HepG2 (cell line): Measurements from ENCODE around the gene SRP9. TPM values are rescaled to one million over a fixed set of nuclear protein-coding genes. Genes with fewer than 3 reads are reported as not detected.

Experiments
- CEBPG ChIP-seq: IDR thresholded peaks from 2 replicates; pipeline ENCODE4 v1.6.1; 2016
- ESRRA ChIP-seq: sonication (generic); formaldehyde crosslinking; IDR thresholded peaks from 2 replicates; pipeline ENCODE4 v1.5.1; 2020; ENCODE audit warnings: mild to moderate bottlenecking, low read depth, missing genetic modification reagents
- ETV6 ChIP-seq: sonication (generic); formaldehyde crosslinking; conservative IDR thresholded peaks from 2 replicates; pipeline ENCODE4 v1.4.0; 2020; ENCODE audit warnings: missing genetic modification reagents
- FOXK2 ChIP-seq: fragments of 450-650 bp; IDR thresholded peaks from 2 replicates; pipeline ENCODE4 v1.6.1; 2016
- HES4 ChIP-seq: sonication (generic); formaldehyde crosslinking; IDR thresholded peaks from 2 replicates; pipeline ENCODE4 v1.9.0; 2021; ENCODE audit warnings: mild to moderate bottlenecking, missing genetic modification reagents, borderline replicate concordance
- HOXA5 ChIP-seq: sonication (generic); formaldehyde crosslinking; IDR thresholded peaks from 2 replicates; pipeline ENCODE4 v1.4.0; 2020; ENCODE audit warnings: missing genetic modification reagents
- KLF16 ChIP-seq, 2 experiments: sonication (generic) in 1 of 2; formaldehyde crosslinking in 1 of 2; IDR thresholded peaks; 2 replicates each; pipeline versions ENCODE4 v1.6.1 to v1.8.0; 2016 to 2023; ENCODE audit warnings: missing genetic modification reagents in 2 of 2, missing compliant biosample characterization in 1 of 2
- MIER3 ChIP-seq: IDR thresholded peaks from 2 replicates; pipeline ENCODE4 v1.6.1; 2016; ENCODE audit warnings: missing compliant biosample characterization, borderline replicate concordance
- ONECUT2 ChIP-seq: sonication (generic); formaldehyde crosslinking; IDR thresholded peaks from 2 replicates; pipeline ENCODE4 v1.4.0; 2020; ENCODE audit warnings: missing genetic modification reagents
- PHF21A ChIP-seq: sonication (generic); formaldehyde crosslinking; IDR thresholded peaks from 2 replicates; pipeline ENCODE4 v1.5.0; 2020; ENCODE audit warnings: mild to moderate bottlenecking, missing genetic modification reagents
- POGZ ChIP-seq: sonication (generic); formaldehyde crosslinking; IDR thresholded peaks from 2 replicates; pipeline ENCODE4 v1.4.0; 2020; ENCODE audit warnings: mild to moderate bottlenecking, missing genetic modification reagents
- SRF ChIP-seq: IDR thresholded peaks from 2 replicates; pipeline ENCODE4 v1.6.1; 2011; ENCODE audit warnings: mild to moderate bottlenecking, low read depth, low read length, moderate library complexity
- YEATS4 ChIP-seq: sonication (generic); formaldehyde crosslinking; IDR thresholded peaks from 2 replicates; pipeline ENCODE4 v1.4.0; 2020; ENCODE audit warnings: missing genetic modification reagents, borderline replicate concordance
- ZFP1 ChIP-seq: IDR thresholded peaks from 2 replicates; pipeline ENCODE4 v1.6.1; 2016
- ZFY ChIP-seq: sonication (generic); formaldehyde crosslinking; IDR thresholded peaks from 2 replicates; pipeline ENCODE4 v1.4.0; 2020; ENCODE audit warnings: missing genetic modification reagents
- ZNF143 ChIP-seq: sonication (generic); formaldehyde crosslinking; IDR thresholded peaks from 2 replicates; pipeline ENCODE4 v1.4.0; 2020; ENCODE audit warnings: missing genetic modification reagents
- ZNF18 ChIP-seq: sonication (generic); formaldehyde crosslinking; IDR thresholded peaks from 2 replicates; pipeline ENCODE4 v1.8.0; 2022; ENCODE audit warnings: mild to moderate bottlenecking, missing genetic modification reagents; ENCODE audit not compliant: insufficient replicate concordance
- ZNF235 ChIP-seq: sonication (generic); formaldehyde crosslinking; IDR thresholded peaks from 2 replicates; pipeline ENCODE4 v1.8.1; 2023; ENCODE audit warnings: mild to moderate bottlenecking, missing genetic modification reagents, borderline replicate concordance
- ZNF441 ChIP-seq: sonication (generic); formaldehyde crosslinking; IDR thresholded peaks from 2 replicates; pipeline ENCODE4 v1.7.0; 2021; ENCODE audit warnings: missing genetic modification reagents, borderline replicate concordance
- ZNF563 ChIP-seq: sonication (generic); formaldehyde crosslinking; IDR thresholded peaks from 2 replicates; pipeline ENCODE4 v1.8.0; 2022; ENCODE audit warnings: mild to moderate bottlenecking, moderate library complexity, missing genetic modification reagents
- polyA plus RNA-seq, 8 experiments: library from polyadenylated mRNA; depleted of rRNA in 3 of 8; stranded (reverse) in 7 of 8; unstranded in 1 of 8; fragments of >200 nt; fragmentation: Illumina TruSeq in 4 of 8; extraction: Trizol in 4 of 8; gene quantifications; 2 replicates each; pipeline versions ENCODE4 v1.2.1 to v1.2.3, GENCODE V29; 2011 to 2016; ENCODE audit warnings: low read depth in 4 of 8, missing spikeins in 1 of 8, mixed read lengths in 1 of 8; ENCODE audit not compliant: insufficient read depth in 1 of 8
- total RNA-seq, 5 experiments: library from RNA; depleted of rRNA; stranded (reverse); fragments of >200 nt; fragmentation: Illumina TruSeq; extraction: Trizol; gene quantifications; 2 replicates each; pipeline ENCODE4 v1.2.3, GENCODE V29; 2016; ENCODE audit warnings: low read depth in 1 of 5
- TF ChIP-seq, protein P1 (sequence below): sonication (generic); formaldehyde crosslinking; IDR thresholded peaks from 2 replicates; pipeline ENCODE4 v1.4.0; 2020; ENCODE audit warnings: missing genetic modification reagents
- TF ChIP-seq, protein P2 (sequence below): sonication (generic); formaldehyde crosslinking; IDR thresholded peaks from 2 replicates; pipeline ENCODE4 v1.8.0; 2022; ENCODE audit warnings: missing genetic modification reagents, mild to moderate bottlenecking, inconsistent platforms, borderline replicate concordance
- TF ChIP-seq, protein P3 (sequence below): sonication (generic); formaldehyde crosslinking; IDR thresholded peaks from 2 replicates; pipeline ENCODE4 v1.5.0; 2020; ENCODE audit warnings: missing genetic modification reagents, mild to moderate bottlenecking, borderline replicate concordance
- TF ChIP-seq, protein P4 (sequence below): sonication (generic); formaldehyde crosslinking; IDR thresholded peaks from 2 replicates; pipeline ENCODE4 v1.9.0; 2022; ENCODE audit warnings: missing genetic modification reagents, mild to moderate bottlenecking, borderline replicate concordance

SRP9 gene
- total and polyA plus RNA-seq, 2 of the 13 experiments (the other 11 are each of a cell fraction or from before 2014, with no cell fraction given), result 251 to 307 TPM

GRCh38 chr1:225809842-225810578 is 32.4 kb downstream of the SRP9 start, which contains the start of gene EPHX1 (continued):
- TF ChIP-seq, protein P1, sequence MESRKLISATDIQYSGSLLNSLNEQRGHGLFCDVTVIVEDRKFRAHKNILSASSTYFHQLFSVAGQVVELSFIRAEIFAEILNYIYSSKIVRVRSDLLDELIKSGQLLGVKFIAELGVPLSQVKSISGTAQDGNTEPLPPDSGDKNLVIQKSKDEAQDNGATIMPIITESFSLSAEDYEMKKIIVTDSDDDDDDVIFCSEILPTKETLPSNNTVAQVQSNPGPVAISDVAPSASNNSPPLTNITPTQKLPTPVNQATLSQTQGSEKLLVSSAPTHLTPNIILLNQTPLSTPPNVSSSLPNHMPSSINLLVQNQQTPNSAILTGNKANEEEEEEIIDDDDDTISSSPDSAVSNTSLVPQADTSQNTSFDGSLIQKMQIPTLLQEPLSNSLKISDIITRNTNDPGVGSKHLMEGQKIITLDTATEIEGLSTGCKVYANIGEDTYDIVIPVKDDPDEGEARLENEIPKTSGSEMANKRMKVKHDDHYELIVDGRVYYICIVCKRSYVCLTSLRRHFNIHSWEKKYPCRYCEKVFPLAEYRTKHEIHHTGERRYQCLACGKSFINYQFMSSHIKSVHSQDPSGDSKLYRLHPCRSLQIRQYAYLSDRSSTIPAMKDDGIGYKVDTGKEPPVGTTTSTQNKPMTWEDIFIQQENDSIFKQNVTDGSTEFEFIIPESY (CRISPR knock-in tag), result no peak
- TF ChIP-seq ONECUT2 (CRISPR knock-in tag), result no peak
- no peak for TF ChIP-seq ZNF563
- TF ChIP-seq ZFY, result peak; percentile 72; the same call in 1 of the 2 replicates
- TF ChIP-seq YEATS4 (CRISPR knock-in tag), result no peak
- TF ChIP-seq ZNF18, result no peak
- no peak for TF ChIP-seq ZNF143
- TF ChIP-seq ETV6 (CRISPR knock-in tag), result no peak
- TF ChIP-seq, protein P2, sequence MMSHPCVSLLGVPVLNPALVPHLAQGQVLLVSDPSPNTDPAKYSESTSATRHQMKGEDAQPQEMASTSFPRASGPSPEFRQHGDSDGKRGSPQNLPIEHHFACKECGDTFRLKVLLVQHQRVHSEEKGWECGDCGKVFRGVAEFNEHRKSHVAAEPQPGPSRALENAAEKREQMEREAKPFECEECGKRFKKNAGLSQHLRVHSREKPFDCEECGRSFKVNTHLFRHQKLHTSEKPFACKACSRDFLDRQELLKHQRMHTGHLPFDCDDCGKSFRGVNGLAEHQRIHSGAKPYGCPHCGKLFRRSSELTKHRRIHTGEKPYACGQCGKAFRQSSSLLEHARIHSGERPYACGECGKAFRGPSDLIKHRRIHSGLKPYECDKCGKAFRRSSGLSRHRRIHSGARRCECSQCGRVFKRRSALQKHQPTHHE (CRISPR knock-in tag), result no peak
- TF ChIP-seq ESRRA (CRISPR knock-in tag), result no peak
- no peak for TF ChIP-seq KLF16 (CRISPR knock-in tag; IDR thresholded peaks at IDR 0.05)
- no peak for TF ChIP-seq CEBPG (CRISPR knock-in tag)
- TF ChIP-seq, protein P3, sequence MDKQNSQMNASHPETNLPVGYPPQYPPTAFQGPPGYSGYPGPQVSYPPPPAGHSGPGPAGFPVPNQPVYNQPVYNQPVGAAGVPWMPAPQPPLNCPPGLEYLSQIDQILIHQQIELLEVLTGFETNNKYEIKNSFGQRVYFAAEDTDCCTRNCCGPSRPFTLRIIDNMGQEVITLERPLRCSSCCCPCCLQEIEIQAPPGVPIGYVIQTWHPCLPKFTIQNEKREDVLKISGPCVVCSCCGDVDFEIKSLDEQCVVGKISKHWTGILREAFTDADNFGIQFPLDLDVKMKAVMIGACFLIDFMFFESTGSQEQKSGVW (CRISPR knock-in tag), result no peak
- TF ChIP-seq, protein P4, sequence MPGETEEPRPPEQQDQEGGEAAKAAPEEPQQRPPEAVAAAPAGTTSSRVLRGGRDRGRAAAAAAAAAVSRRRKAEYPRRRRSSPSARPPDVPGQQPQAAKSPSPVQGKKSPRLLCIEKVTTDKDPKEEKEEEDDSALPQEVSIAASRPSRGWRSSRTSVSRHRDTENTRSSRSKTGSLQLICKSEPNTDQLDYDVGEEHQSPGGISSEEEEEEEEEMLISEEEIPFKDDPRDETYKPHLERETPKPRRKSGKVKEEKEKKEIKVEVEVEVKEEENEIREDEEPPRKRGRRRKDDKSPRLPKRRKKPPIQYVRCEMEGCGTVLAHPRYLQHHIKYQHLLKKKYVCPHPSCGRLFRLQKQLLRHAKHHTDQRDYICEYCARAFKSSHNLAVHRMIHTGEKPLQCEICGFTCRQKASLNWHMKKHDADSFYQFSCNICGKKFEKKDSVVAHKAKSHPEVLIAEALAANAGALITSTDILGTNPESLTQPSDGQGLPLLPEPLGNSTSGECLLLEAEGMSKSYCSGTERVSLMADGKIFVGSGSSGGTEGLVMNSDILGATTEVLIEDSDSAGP, result peak; percentile 80
- TF ChIP-seq PHF21A (CRISPR knock-in tag), result 0 out of 2 replicates have a peak, but pooled peaks have one; percentile 47
- TF ChIP-seq HES4 (CRISPR knock-in tag), result no peak
- TF ChIP-seq ZNF235, result 0 out of 2 replicates have a peak, but pooled peaks have one; percentile 37
- peak; percentile 34; the same call in 1 of the 2 replicates for TF ChIP-seq ZNF441 (CRISPR knock-in tag)
- TF ChIP-seq ZFP1 (CRISPR knock-in tag), result no peak
- no peak for TF ChIP-seq MIER3
- TF ChIP-seq HOXA5 (CRISPR knock-in tag), result peak; percentile 50; the same call in 1 of the 2 replicates
- TF ChIP-seq POGZ (CRISPR knock-in tag), result peak; percentile 62
- no peak for TF ChIP-seq SRF
- no peak for TF ChIP-seq FOXK2
